ENCODE results near the gene MOBP.

The MOBP gene

DNA sequence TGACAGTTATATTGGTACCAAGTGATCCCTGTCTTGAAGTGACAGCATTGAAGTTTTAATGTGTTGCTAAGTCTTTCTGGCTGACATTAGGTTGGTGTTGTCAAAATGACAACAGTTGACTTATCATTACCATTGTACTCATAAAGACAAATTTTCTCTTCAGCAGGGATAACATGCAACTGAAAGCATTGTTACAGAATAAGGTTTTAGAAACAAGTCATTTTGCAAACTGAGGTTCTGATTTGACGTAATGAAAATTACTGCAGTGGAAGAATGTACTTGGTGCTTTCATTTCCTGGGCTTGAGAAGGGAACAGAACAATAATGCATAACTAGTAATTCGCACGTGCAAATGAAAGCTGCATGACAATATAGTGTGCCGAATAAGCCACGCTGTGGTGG lies 75.1 kb downstream of the MOBP start:
- DNase-seq (ENCODE audit: low spot score): no peak

DNA sequence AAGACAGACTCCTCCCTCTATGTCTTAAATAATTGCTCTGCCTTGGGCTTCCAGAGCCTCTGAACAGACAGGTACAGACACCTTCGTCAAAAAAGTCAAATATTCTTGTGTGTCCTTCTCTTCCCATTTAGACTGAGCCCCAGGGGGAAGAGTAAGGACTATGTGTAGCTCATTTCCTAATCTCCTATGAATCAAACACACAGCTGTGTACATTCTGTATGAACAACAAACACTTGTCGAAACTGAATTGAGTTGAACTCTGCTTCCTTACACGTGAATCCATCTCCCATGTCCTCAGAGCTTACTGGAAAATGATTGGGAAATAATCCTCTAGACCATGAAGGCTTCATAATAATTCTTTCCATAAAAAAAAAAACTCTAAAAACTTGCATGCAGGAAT lies 80.8 kb downstream of the MOBP start:
- no peak for DNase-seq (ENCODE audit: low spot score)

DNA sequence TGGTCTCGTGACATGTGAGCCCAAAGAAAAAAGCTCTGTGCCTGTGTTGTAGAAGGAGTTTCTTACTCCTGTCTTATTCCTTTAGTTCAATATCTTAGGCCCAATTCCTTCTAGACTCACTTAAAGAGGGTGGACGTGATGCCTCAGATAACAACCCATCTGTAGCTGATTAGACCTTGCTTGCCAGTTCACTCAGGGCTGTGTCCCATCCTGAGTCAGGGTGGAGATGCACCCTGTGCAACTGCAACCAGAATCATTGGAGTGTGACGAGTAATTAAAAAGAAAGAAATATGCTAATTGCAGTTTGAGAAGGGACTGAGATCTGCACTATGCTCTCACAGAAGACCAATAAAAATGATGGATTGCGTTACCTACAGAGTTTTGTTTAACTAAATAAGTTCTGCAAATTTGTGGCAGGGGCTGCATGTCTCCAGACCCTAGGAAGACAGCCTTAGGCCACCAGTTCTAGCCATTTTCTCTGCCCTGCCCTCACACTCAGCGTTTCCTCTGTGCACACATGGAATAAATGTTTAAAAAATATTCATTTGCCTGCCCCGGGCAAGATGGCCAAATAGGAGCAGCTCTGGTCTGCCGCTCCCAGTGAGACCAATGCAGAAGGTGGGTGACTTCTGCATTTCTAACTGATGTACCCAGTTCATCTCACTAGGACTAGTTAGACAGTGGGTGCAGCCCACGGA lies 83.0 kb downstream of the MOBP start:
- no peak for DNase-seq (ENCODE audit: low spot score)
